Urinary bladder (tissue), 4 donors: ENCODE results near the gene VTN. TPM values are rescaled to one million over a fixed set of nuclear protein-coding genes. Genes with fewer than 3 reads are reported as not detected.

Source experiments
- DNase-seq: peaks from one replicate; pipeline ENCODE4 v3.0.0-alpha.2; 2015; ENCODE audit errors: extremely low spot score
- H3K27ac ChIP-seq: one replicate; pipeline ENCODE4 v1.5.1; 2013; ENCODE audit warnings: low read depth, mild to moderate bottlenecking, moderate library complexity
- H3K36me3 ChIP-seq: one replicate; pipeline ENCODE4 v1.6.1; 2013; ENCODE audit warnings: mild to moderate bottlenecking, moderate library complexity; ENCODE audit not compliant: insufficient read depth
- H3K4me1 ChIP-seq: one replicate; pipeline ENCODE4 v1.6.1; 2013; ENCODE audit warnings: mild to moderate bottlenecking, moderate library complexity; ENCODE audit not compliant: insufficient read depth
- H3K4me3 ChIP-seq: one replicate; pipeline ENCODE4 v1.5.1; 2013; ENCODE audit warnings: low read depth, low read length
- WGBS: extraction: QIAGEN DNeasy Blood & Tissue Kit; methylation state at CpG from one replicate; pipeline ENCODE4 v1.1.7; 2013; 5-methylcytosine and 5-hydroxymethylcytosine counted together
- polyA plus RNA-seq: library from polyadenylated mRNA; stranded (reverse); fragments of 200-250 nt; gene quantifications from one replicate; pipeline ENCODE4 v1.2.3, GENCODE V29; 2013
- total RNA-seq: library from RNA; depleted of rRNA; stranded (reverse); fragments of >200 nt; gene quantifications from one replicate; pipeline ENCODE4 v1.2.3, GENCODE V29; 2014
- donor health status: healthy with polysubstance abuse.
- donor health status: healthy.

The VTN gene
- total and polyA plus RNA-seq, 2 donors = 1.1 to 7.4 TPM

DNA sequence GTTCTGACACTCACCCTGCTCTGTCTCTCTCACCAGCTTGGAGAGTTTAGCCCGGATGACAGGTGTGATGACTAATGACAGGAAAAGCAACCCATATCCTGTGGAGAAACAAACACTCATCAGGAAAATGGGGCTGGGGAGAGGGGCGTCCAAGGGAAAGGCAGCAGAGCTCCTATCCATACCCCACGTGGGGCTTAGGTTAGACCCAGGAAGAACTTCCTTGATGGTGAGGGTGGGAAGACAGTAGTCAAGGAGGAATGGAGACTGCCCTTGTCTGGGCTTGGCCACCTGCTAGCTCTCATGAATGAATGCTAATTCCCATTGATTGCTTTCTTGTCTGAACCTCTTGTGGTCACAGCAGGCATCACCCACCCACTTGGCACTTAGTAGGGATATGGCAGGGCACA, 32.1 kb upstream of the VTN start:
- no peak for DNase-seq
- Histone ChIP-seq H3K4me1 (no peaks in the 10 kb centered on the region), H3K4me3 (no peak overlapping the region), H3K27ac (no peak overlapping the region), H3K36me3 (no peaks in the 10 kb centered on the region)
- WGBS = 43% methylated on average over 3 of the region's 3 CpGs

DNA sequence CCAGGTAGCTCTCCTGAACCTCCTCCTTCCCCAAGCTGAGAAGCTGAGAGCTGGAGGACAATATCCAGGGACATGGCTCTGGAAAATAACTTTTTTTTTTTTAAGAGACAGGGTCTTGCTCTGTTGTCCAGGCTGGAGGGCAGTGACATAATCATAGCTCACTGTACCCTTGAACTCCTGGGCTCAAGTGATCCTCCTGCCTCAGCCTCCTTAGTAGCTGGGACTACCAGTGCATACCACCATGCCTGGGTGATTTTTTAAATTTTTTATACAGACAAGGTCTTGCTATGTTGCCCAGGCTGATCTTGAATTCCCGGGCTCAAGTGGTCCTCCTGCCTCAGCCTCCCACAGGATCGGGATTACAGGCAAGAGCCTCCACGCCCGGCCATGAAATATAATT, 29.7 kb upstream of the VTN start:
- no peak for DNase-seq
- no peak overlapping the region for H3K4me3 ChIP-seq
- no peaks in the 10 kb centered on the region for H3K36me3 ChIP-seq
- no peak overlapping the region for H3K27ac ChIP-seq
- WGBS = 96% methylated on average over 4 of the region's 4 CpGs
- H3K4me1 ChIP-seq = no peaks in the 10 kb centered on the region

DNA sequence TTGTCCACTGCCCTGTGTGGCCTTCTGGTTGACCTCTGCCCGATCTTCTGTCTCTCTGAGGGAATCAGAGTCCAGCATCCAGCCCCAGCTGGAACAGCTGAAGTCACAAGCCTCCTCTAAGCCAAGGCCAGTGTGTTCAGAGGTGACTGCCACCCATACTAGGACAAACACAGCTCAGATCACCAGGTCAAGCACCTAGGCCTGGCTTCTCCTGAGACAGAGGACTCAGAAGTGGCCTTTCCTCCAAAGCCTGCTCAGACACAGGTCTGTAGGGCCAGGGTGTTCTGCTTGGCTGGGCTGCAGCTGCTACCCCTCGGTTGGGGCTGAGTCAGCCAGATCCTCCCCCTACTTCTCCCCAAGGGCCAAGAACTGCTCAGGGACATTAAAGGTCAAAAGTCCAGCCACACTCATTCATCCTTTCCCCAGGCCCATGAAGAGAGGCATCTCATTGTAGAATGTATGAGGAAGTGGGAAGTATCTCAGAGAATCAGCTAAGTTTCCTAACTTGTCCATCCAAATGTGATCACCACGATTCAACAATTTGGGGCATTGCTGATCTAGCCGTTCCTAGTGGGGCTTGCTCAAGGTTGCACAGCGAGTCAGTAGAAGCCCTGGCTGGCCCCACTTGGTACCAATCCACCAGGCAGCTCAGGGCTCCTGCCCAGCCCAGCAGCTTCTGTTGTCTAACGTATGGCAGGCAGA, 28.3 kb upstream of the VTN start:
- no peak for DNase-seq
- H3K4me3 ChIP-seq = no peak overlapping the region
- no peak overlapping the region for H3K27ac ChIP-seq
- H3K4me1 ChIP-seq = no peaks in the 10 kb centered on the region
- WGBS = 69% methylated on average over 6 of the region's 6 CpGs
- no peaks in the 10 kb centered on the region for H3K36me3 ChIP-seq

DNA sequence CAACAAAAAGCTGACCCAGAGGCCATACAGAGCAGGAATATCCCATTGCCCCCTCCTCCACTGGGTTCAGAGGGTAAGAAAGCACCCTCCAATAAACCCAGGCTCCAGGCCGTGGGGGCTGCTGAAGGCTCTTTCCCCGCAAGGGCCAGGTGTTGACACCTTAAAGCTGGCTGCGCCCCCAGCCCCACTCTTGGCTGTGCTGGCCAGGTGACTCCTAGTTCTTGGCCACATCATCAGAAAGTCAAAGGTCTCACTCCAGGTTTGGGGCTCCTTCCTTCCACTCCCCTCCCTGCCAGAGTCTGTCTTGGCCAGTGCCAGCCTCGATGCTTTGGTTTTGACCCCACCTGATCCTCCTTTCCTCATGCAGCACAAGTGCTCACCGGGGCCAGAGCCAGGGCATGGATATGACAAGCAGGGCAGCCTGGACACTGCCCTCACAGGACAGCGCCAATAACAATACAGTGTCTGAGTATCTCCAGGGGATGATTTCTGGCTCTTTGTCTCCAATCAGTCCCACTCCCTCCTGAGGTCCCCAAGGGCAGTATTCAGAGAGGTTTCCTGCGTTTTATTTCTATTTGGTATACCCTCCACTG, 27.7 kb upstream of the VTN start:
- Histone ChIP-seq H3K27ac (no peak overlapping the region), H3K4me1 (no peaks in the 10 kb centered on the region), H3K36me3 (no peaks in the 10 kb centered on the region), H3K4me3 (no peak overlapping the region)
- WGBS = 79% methylated on average over 7 of the region's 7 CpGs
- DNase-seq = no peak

DNA sequence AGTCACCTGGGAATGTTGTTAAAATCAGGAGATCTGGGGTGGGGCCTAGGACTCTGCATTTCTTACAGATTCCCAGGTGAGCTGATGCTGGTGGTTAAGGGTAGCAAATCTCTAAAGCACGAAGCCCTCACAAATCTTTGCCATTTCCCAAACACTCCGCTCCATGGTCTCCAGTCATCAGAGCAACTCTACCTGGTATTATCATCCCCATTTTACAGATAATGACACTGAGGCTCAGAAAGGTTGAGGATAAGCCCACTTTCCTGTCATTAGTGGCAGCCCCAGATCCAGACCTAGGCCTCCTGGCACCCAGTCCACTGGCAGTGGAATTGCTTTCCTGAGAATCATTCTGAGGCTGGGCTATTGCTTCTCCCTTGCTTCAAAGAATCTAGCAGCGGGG, 27.2 kb upstream of the VTN start:
- H3K36me3 ChIP-seq = no peaks in the 10 kb centered on the region

DNA sequence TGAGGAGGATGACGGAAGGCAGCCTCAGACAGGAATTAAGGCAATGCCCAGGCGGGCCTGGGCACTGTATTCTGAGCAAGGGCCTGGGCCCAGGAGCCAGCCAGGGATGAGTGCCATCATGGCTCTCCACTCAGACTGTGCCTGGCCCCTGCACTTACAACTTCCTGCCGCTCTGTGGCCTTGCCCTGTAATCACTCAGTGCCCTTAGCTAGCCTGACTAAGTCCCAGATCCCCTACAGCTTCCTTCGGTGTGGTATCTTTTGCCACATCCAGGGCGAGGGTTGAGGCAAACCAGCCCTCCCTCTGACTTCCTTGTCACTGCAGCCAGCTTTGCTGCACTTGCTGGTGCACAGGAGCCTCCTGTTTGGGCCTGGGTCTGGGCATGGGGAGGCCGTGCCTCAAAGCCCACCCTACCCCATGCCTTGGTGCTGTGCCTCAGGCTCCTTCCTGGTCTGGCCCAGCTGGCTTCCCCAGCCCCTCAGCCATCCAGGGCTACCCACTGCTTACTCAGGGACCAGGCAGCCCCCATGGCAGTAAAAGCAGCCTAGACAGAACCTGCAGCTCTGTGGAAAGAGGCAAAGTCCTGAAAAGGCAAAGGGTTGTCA, 26.6 kb upstream of the VTN start:
- no peak for DNase-seq
- H3K36me3 ChIP-seq = no peaks in the 10 kb centered on the region
- WGBS = 58% methylated on average over 6 of the region's 6 CpGs
- no peak overlapping the region for H3K4me3 ChIP-seq
- no peaks in the 10 kb centered on the region for H3K4me1 ChIP-seq
- no peak overlapping the region for H3K27ac ChIP-seq

More for the DNA sequence above, 27.2 kb upstream of the VTN start:
- no peak overlapping the region for H3K4me3 ChIP-seq
- WGBS = 95% methylated on average over 3 of the region's 3 CpGs
- H3K27ac ChIP-seq = no peak overlapping the region
- no peaks in the 10 kb centered on the region for H3K4me1 ChIP-seq
- no peak for DNase-seq

DNA sequence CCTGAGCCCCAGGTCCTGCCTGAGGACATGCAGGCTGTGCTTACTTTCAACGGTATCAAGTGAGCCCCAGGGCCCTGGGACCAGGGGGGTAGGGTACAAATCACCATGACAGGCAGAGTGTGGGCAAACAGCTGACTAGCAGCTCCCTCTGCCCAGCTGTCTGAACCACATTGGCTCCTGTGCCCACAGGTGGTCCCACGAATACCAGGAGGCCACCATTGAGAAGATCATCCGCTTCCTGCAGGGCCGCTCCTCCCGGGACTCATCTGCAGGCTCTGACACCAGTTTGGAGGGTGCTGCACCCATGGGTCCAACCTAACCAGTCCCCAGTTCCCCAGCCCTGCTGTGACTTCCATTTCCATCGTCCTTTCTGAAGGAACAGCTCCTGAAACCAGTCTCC, 25.9 kb upstream of the VTN start:
- DNase-seq = no peak
- Histone ChIP-seq H3K4me1 (no peaks in the 10 kb centered on the region), H3K4me3 (no peak overlapping the region), H3K27ac (no peak overlapping the region), H3K36me3 (no peaks in the 10 kb centered on the region)
- 87% methylated on average over 6 of the region's 6 CpGs for WGBS

DNA sequence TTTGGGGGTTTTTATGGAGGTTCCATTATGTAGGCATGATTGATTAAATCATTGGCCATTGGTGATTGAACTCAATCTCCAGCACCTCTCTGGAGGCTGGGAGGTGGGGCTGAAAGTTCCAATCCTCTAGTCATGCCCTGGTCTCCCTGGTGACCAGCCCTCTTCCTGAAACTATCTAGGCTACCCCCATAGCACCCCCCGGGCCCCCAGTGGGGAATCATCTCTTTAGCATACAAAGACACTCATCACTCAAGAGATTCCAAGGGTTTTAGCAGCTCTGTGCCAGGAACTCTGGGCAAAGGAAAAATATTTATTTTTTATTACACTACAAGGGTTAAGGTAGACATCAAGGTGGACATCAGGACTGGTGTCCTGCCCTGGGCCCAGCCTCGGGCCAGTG, 25.3 kb upstream of the VTN start:
- H3K4me1 ChIP-seq = no peaks in the 10 kb centered on the region
- H3K4me3 ChIP-seq = no peak overlapping the region
- 84% methylated on average over 2 of the region's 2 CpGs for WGBS
- DNase-seq = no peak
- no peak overlapping the region for H3K27ac ChIP-seq
- H3K36me3 ChIP-seq = no peaks in the 10 kb centered on the region

DNA sequence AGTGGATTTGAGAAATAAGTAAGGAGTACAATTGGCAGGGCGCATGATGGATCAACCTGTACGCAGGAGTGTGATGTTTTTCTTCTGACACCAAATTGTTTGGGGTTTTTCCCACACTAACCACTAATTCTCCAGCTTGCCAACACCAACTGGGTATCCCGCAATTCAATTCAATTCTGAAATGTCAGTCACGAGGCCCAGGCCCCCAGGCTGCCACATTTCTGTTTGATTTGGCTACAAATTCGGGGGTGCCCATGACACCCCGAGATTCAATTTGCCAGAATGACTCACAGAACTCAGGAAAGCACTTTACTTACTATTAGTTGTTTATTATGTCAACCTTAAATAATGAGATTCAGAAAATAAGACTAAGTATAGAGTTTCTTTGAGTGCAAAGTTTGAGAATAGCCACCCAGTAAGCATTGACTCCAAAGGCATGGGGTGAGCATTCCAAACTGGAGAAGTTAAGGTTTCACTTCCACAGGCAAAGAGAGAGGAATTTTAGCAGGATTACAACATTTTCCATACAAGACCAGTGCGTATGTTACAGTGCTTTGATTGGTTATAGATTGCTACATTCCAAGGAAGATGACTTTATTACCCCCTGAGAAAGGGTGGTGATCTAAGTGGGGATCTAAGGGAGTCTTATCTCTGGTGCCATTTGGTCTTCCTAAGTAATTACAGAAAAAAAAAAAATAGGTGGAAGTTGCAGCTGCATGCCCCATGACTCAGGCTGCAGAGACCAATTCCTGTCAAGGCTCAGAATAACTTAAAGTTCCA, 24.4 kb upstream of the VTN start:
- WGBS = 90% methylated on average over 7 of the region's 7 CpGs

DNA sequence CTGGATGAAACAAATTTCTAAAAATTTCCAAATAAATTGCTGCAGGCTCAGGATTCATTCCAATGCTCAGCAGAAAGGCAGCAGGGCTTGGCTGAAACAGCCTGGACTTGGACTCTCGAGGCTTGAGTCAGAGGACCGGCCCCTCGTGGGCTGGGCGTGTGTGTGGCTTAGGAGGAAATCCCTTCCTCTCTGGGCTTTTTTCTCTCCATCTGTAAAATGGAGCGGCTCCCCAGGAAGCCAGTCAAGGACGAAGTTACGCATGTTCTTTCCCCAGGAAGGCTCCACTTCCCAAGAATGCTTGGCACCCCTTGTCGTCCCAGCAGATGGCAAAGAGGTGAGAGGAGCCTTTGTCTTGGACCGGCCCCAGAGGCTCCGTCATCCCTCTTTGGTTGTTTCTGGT, 22.4 kb upstream of the VTN start:
- whole genome bisulfite sequencing = 63% methylated on average over 10 of the region's 10 CpGs
- Histone ChIP-seq H3K4me1 (no peaks in the 10 kb centered on the region), H3K36me3 (no peaks in the 10 kb centered on the region), H3K4me3 (no peak overlapping the region), H3K27ac (no peak overlapping the region)
- no peak for DNase-seq

More for the DNA sequence above, 24.4 kb upstream of the VTN start:
- no peak for DNase-seq
- no peaks in the 10 kb centered on the region for H3K36me3 ChIP-seq
- H3K4me1 ChIP-seq = no peaks in the 10 kb centered on the region
- H3K4me3 ChIP-seq = no peak overlapping the region
- no peak overlapping the region for H3K27ac ChIP-seq

DNA sequence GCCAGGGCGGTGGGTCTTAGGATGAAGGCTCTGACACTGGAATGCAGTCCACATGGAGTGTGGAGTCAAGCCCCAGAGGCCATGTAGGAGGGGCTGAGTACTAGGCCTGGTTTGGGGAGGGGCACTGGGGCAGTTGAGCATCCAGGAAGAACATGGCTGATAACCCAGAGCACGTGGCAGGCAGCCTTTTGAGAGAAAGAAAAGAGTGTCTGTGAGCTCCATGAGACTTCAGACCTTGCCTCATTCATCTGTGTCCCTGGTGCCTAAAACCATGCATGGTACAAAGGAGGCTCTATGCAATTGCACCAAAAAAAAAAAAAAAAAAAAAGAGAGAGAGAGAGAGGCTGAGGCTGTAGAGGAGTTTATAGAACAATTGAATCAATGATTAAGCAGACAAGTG, 21.3 kb upstream of the VTN start:
- no peaks in the 10 kb centered on the region for H3K36me3 ChIP-seq
- no peak overlapping the region for H3K27ac ChIP-seq
- no peaks in the 10 kb centered on the region for H3K4me1 ChIP-seq
- DNase-seq = no peak
- H3K4me3 ChIP-seq = no peak overlapping the region
- WGBS = 92% methylated on average over 2 of the region's 2 CpGs

DNA sequence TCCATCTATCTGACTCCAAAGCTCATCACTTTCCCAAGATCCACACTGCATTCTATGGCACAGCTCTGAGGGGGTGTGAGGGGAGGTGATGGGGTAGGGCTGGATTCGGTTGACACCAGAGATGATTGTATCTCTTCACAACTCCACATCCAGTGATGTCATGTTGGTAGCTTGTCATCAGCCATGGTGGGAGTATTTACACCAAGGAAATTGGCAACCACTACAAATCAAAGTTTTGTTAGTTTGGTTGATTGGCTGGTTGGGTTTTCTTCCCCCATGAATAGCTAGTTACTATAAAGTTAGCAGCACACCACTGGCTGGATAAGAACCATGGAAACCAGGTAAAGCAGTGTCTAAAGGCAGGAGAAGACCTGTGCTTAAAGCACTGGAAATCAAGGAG, 20.9 kb upstream of the VTN start:
- 94% methylated on average over 1 of the region's 1 CpG for WGBS
- Histone ChIP-seq H3K4me3 (no peak overlapping the region), H3K36me3 (no peaks in the 10 kb centered on the region)

DNA sequence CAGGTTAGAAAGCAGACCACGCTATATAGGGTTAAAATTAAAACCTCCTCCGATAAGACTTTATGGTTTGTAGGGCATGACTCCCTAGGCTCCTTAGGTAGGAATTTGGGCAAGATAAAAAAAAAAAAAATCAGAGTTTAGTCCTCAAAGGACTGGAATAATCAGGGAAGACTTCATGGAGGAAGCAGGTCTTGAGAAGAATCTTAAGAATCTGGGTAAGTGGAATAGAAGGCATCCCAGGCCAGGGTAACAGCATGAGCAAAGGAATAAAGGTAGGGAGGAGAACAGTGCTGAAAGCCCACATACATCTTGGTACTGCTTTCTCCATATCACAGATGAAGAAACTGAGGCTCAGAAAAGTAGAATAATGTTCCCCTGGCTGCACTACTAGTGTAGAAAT, 20.5 kb upstream of the VTN start:
- Histone ChIP-seq H3K27ac (no peak overlapping the region), H3K36me3 (no peaks in the 10 kb centered on the region), H3K4me3 (no peak overlapping the region), H3K4me1 (no peaks in the 10 kb centered on the region)
- DNase-seq = no peak
- WGBS = 78% methylated on average over 2 of the region's 2 CpGs

More for the DNA sequence above, 20.9 kb upstream of the VTN start:
- no peaks in the 10 kb centered on the region for H3K4me1 ChIP-seq
- DNase-seq = no peak
- H3K27ac ChIP-seq = no peak overlapping the region

DNA sequence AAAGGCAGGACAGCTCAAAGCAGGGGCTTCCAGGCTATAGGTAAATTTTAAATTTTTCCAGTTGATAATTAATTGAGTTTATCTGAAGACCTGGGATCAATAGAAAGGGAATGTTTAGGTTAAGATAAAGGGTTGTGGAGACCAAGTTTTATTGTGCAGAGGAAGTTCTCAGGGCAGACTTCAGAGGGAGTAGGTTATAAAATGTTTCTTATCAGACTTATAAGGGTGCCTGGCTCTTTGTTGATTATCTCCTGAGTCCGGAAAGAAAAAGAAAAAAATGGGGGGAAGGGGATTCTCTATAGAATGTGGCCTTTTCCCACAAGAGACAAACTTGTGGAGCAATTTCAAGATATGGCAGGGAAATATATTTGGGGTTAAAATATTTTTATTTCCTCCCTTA, 20.0 kb upstream of the VTN start:
- WGBS = 79% methylated on average over 1 of the region's 1 CpG
- Histone ChIP-seq H3K27ac (no peak overlapping the region), H3K4me3 (no peak overlapping the region), H3K36me3 (no peaks in the 10 kb centered on the region), H3K4me1 (no peaks in the 10 kb centered on the region)
- no peak for DNase-seq
